Keratinocyte (primary cell): ENCODE results near the gene U2AF1L4. TPM values are rescaled to one million over a fixed set of nuclear protein-coding genes. Genes with fewer than 3 reads are reported as not detected.

Source experiments
- DNase-seq: peaks from one replicate; pipeline ENCODE4 v3.0.0-alpha.2; 2011; ENCODE audit warnings: low read depth, missing footprints, low spot score
- FAIRE-seq: peaks from 2 replicates; lab custom pipeline; 2011; peaks lifted over from hg19 to GRCh38; lab: Jason Lieb, UNC
- H2AFZ ChIP-seq: 2 replicates; pipeline ENCODE4 v1.6.0; 2012; ENCODE audit warnings: low read length, control low read depth, inconsistent platforms; ENCODE audit not compliant: control insufficient read depth
- H3K27ac ChIP-seq: 2 replicates; pipeline ENCODE4 v1.5.1; 2011; ENCODE audit warnings: low read length; ENCODE audit not compliant: control insufficient read depth, insufficient read depth
- H3K27me3 ChIP-seq: 3 replicates; pipeline ENCODE4 v1.6.0; 2011; ENCODE audit warnings: low read length; ENCODE audit not compliant: control insufficient read depth, insufficient read depth; ENCODE audit errors: extremely low read depth
- H3K36me3 ChIP-seq, 2 experiments: 2 replicates in 1 of 2; 3 replicates in 1 of 2; pipeline ENCODE4 v1.5.1; 2011; ENCODE audit warnings: low read length in 2 of 2, mild to moderate bottlenecking in 1 of 2; ENCODE audit not compliant: control insufficient read depth in 2 of 2, insufficient read depth in 2 of 2; ENCODE audit errors: extremely low read depth in 1 of 2
- H3K4me1 ChIP-seq: 3 replicates; pipeline ENCODE4 v1.5.1; 2011; ENCODE audit warnings: low read length; ENCODE audit not compliant: control insufficient read depth, insufficient read depth; ENCODE audit errors: extremely low read depth
- H3K4me2 ChIP-seq: 3 replicates; pipeline ENCODE4 v1.6.0; 2011; ENCODE audit warnings: low read depth, low read length; ENCODE audit not compliant: control insufficient read depth, insufficient read depth; ENCODE audit errors: extremely low read depth
- H3K4me3 ChIP-seq, 3 experiments: fragments of 200-600 bp in 1 of 3; sonication (generic) in 1 of 3; 2 replicates in 2 of 3; 3 replicates in 1 of 3; pipeline ENCODE4 v1.5.1; 2011 to 2016; ENCODE audit warnings: low read length in 3 of 3, mild to moderate bottlenecking in 3 of 3, control low read depth in 2 of 3, inconsistent platforms in 1 of 3, low read depth in 1 of 3, mixed read lengths in 1 of 3, mixed run types in 1 of 3, moderate library complexity in 1 of 3; ENCODE audit not compliant: control insufficient read depth in 2 of 3, insufficient read depth in 2 of 3; ENCODE audit errors: extremely low read depth in 1 of 3
- H3K79me2 ChIP-seq: 2 replicates; pipeline ENCODE4 v1.6.0; 2012; ENCODE audit warnings: low read length; ENCODE audit not compliant: control insufficient read depth, insufficient read depth
- H3K9ac ChIP-seq: 3 replicates; pipeline ENCODE4 v1.6.0; 2011; ENCODE audit warnings: low read length; ENCODE audit not compliant: control insufficient read depth, insufficient read depth; ENCODE audit errors: extremely low read depth
- H3K9me1 ChIP-seq: 3 replicates; pipeline ENCODE4 v1.6.0; 2011; ENCODE audit warnings: low read length; ENCODE audit not compliant: control insufficient read depth, insufficient read depth; ENCODE audit errors: extremely low read depth
- H3K9me3 ChIP-seq: 2 replicates; pipeline ENCODE4 v1.5.1; 2012; ENCODE audit warnings: low read depth, low read length; ENCODE audit not compliant: control insufficient read depth
- H4K20me1 ChIP-seq: 3 replicates; pipeline ENCODE4 v1.6.0; 2011; ENCODE audit warnings: low read length; ENCODE audit not compliant: control insufficient read depth, insufficient read depth; ENCODE audit errors: extremely low read depth
- CTCF ChIP-seq, 3 experiments: IDR thresholded peaks in 1 of 3; conservative IDR thresholded peaks in 1 of 3; optimal IDR thresholded peaks in 1 of 3; 2 replicates in 2 of 3; 3 replicates in 1 of 3; pipeline versions ENCODE3 to v1.5.1; 2011; ENCODE audit warnings: low read length in 3 of 3, mild to moderate bottlenecking in 3 of 3, moderate library complexity in 2 of 3, control low read depth in 1 of 3, inconsistent platforms in 1 of 3; ENCODE audit not compliant: insufficient read depth in 2 of 3; ENCODE audit errors: extremely low read depth in 1 of 3
- EZH2 ChIP-seq: IDR thresholded peaks from one replicate; pipeline ENCODE4 v1.6.1; 2012; ENCODE audit warnings: inconsistent platforms, mild to moderate bottlenecking, low read length, moderate library complexity
- dilution Hi-C: fragments of 300-500 bp; cut with MboI; formaldehyde crosslinking; loops from one replicate; pipeline ENCODE4 v1.7.0; 2020; ENCODE audit warnings: low sequenced_read_pairs; ENCODE audit not compliant: extremely low pct_ligation_motif_present
- polyA plus RNA-seq, 5 experiments: library from polyadenylated mRNA; depleted of rRNA in 3 of 5; stranded (reverse) in 3 of 5; stranded (forward) in 1 of 5; unstranded in 1 of 5; fragments of >200 nt; gene quantifications; 1 replicate in 1 of 5; 2 replicates in 3 of 5; 3 replicates in 1 of 5; pipeline versions ENCODE4 v1.2.1 to v1.2.3, GENCODE V29; 2011 to 2012; ENCODE audit warnings: missing spikeins in 2 of 5, low read depth in 1 of 5, low replicate concordance in 1 of 5

Gene U2AF1L4
- polyA plus RNA-seq, 1 donor (not counting 4 experiments of a cell fraction or from before 2014, with no cell fraction given): 8.9 TPM

- Histone ChIP-seq H3K4me2 (no peak overlapping the region), H3K9ac (no peak overlapping the region), H3K4me1 (peaks cover 4% of the 10 kb centered on the region), H2AFZ (no peak overlapping the region), H4K20me1 (no peaks in the 10 kb centered on the region), H3K27me3 (no peaks in the 10 kb centered on the region), H3K9me1 (no peaks in the 10 kb centered on the region), H3K9me3 (no peaks in the 10 kb centered on the region), H3K27ac (no peak overlapping the region), H3K79me2 (no peaks in the 10 kb centered on the region), H3K4me3 (no peak overlapping the region), H3K36me3 (no peaks in the 10 kb centered on the region)
- TF ChIP-seq EZH2: no peak
- TF ChIP-seq CTCF (optimal IDR thresholded peaks at IDR 0.05 in 1 of 3, IDR thresholded peaks at IDR 0.05 in 1 of 3, conservative IDR thresholded peaks at IDR 0.05 in 1 of 3; ENCODE audit: extremely low read depth in 1 of 3, insufficient read depth in 2 of 3, low read length in 3 of 3): no peak
- FAIRE-seq (no peak), DNase-seq (no peak)
- dilution Hi-C loops: no loop called here
Measured at GRCh38 chr19:35779033-35779432, 33.8 kb upstream of the U2AF1L4 start.

- H3K9ac ChIP-seq: no peak overlapping the region
- FAIRE-seq (no peak), DNase-seq (no peak)
- no peaks in the 10 kb centered on the region for H3K9me1 ChIP-seq
- H3K79me2 ChIP-seq: no peaks in the 10 kb centered on the region
- H3K36me3 ChIP-seq: no peaks in the 10 kb centered on the region
- dilution Hi-C loops: no loop called here
- H3K27me3 ChIP-seq: no peaks in the 10 kb centered on the region
- no peak overlapping the region for H3K4me3 ChIP-seq
- H3K9me3 ChIP-seq: no peaks in the 10 kb centered on the region
- H3K4me1 ChIP-seq: peaks cover 4% of the 10 kb centered on the region
- TF ChIP-seq EZH2: no peak
- no peak overlapping the region for H2AFZ ChIP-seq
- H4K20me1 ChIP-seq: no peaks in the 10 kb centered on the region
- no peak overlapping the region for H3K4me2 ChIP-seq
- H3K27ac ChIP-seq: no peak overlapping the region
Measured at GRCh38 chr19:35777961-35778360, 32.7 kb upstream of the U2AF1L4 start.

GRCh38 chr19:35777086-35777841, 32.0 kb upstream of the U2AF1L4 start:
- no peak overlapping the region for H3K9ac ChIP-seq
- H3K27me3 ChIP-seq: no peaks in the 10 kb centered on the region
- H4K20me1 ChIP-seq: no peaks in the 10 kb centered on the region
- H3K4me1 ChIP-seq: peaks cover 4% of the 10 kb centered on the region
- TF ChIP-seq CTCF (optimal IDR thresholded peaks at IDR 0.05 in 1 of 3, IDR thresholded peaks at IDR 0.05 in 1 of 3, conservative IDR thresholded peaks at IDR 0.05 in 1 of 3; ENCODE audit: extremely low read depth in 1 of 3, insufficient read depth in 2 of 3, low read length in 3 of 3) (no peak), EZH2 (no peak)
- H3K79me2 ChIP-seq: no peaks in the 10 kb centered on the region
- H3K36me3 ChIP-seq: no peaks in the 10 kb centered on the region
- DNase-seq (no peak), FAIRE-seq (no peak)
- no peak overlapping the region for H3K4me2 ChIP-seq
- H3K9me3 ChIP-seq: no peaks in the 10 kb centered on the region
- no peak overlapping the region for H3K27ac ChIP-seq
- dilution Hi-C loops: no loop called here
- no peak overlapping the region for H3K4me3 ChIP-seq
- no peaks in the 10 kb centered on the region for H3K9me1 ChIP-seq
- no peak overlapping the region for H2AFZ ChIP-seq
